Subcutaneous adipose tissue (tissue), 4 donors: ENCODE measurements around the gene ERC1. TPM values are rescaled to one million over a fixed set of nuclear protein-coding genes. Genes with fewer than 3 reads are reported as not detected.

Experiments used
- total RNA-seq, 4 donors: library from RNA; depleted of rRNA; stranded (reverse); fragments of >200 nt; gene quantifications; one replicate each; pipeline ENCODE4 v1.1.0, GENCODE V29; 2016
- TF ChIP-seq, protein P1 (sequence below): fragments of 450-650 bp; IDR thresholded peaks from one replicate; pipeline ENCODE4 v1.5.1; 2016; ENCODE audit warnings: low read depth, mild to moderate bottlenecking, control low read depth, antibody characterized with exemption, moderate library complexity

The ERC1 gene
- total RNA-seq, 4 donors from 2014 or later, result 40.3 to 71.8 (median 62.3) TPM

DNA sequence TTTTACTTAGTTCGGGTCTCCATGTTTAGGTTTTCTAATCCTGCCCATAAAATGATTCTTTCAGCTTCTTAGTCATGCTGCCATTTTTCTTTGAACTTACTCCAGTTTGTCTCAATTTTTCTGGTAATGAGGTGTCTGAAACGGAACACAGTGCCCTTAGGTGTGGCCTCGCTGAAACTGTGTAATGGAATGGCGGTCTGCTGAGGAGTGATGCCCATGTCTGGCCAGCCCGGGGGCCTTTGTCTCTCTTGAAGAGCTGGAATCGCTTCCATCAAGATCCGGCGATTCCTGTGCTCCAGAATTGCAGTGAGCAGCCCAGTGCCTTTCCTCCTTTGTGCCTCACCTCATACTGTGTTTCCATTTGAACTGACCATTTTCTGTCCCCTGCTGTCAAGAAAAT is 490.9 kb downstream of the ERC1 start:
- TF ChIP-seq, protein P1, sequence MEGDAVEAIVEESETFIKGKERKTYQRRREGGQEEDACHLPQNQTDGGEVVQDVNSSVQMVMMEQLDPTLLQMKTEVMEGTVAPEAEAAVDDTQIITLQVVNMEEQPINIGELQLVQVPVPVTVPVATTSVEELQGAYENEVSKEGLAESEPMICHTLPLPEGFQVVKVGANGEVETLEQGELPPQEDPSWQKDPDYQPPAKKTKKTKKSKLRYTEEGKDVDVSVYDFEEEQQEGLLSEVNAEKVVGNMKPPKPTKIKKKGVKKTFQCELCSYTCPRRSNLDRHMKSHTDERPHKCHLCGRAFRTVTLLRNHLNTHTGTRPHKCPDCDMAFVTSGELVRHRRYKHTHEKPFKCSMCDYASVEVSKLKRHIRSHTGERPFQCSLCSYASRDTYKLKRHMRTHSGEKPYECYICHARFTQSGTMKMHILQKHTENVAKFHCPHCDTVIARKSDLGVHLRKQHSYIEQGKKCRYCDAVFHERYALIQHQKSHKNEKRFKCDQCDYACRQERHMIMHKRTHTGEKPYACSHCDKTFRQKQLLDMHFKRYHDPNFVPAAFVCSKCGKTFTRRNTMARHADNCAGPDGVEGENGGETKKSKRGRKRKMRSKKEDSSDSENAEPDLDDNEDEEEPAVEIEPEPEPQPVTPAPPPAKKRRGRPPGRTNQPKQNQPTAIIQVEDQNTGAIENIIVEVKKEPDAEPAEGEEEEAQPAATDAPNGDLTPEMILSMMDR, result no peak

DNA sequence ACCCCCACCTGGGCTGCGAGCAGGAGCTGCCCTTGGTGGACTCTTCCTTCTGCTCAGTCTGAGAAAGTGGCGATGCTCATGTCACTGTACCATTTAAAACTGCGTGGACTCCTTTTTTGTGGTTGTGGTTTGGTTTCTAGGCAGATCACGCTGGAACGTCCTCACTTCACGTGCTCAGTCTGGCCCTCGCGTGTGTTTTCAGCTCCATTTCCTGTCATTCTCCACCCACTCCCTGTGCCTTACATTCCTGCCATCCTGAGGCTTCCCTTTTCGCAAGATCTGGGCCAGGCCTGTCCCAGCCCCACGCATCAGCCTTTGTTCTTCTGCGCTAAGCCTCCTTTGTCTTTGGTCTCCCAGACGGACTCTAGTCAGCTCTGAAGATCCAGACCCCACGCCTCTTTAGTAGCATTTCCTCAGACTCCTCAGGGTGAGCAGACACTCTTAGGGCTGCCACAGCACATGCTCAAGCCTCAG is 497.9 kb downstream of the ERC1 start:
- TF ChIP-seq, protein P1, result no peak

DNA sequence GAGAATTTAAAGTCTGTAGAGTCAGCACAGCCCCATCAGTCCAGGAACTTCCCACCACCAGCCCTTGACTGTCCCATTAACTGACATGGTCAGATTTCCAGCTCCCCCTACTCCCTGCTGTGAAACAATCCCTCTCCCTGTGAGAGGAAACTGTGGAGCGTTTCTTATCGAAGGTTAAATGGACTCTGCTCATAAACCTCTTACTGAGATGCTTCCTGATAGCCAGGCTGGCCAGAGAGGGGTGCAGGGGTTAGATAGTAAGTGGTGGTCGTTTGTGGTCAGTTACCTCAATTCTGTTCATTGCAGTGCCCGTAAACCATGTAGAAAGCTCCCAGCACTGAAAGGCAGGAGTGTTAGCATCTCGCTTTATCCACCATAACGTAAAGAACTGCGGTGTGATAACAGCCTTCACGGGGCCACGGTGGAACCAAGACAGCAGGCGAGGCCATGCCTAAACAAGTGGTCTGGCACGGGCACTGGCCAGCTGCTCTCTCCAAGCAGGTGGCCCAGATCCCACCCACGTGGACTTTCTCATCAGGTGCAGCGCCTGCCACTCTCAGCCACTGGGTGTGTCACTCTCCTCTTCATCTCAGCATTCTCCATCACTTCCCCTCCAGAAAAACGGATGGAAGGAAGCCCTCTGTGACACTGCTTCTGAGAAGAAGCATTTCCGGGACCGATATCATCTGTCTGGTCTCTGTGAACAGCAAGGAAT is 501.1 kb downstream of the ERC1 start:
- TF ChIP-seq, protein P1, result no peak

DNA sequence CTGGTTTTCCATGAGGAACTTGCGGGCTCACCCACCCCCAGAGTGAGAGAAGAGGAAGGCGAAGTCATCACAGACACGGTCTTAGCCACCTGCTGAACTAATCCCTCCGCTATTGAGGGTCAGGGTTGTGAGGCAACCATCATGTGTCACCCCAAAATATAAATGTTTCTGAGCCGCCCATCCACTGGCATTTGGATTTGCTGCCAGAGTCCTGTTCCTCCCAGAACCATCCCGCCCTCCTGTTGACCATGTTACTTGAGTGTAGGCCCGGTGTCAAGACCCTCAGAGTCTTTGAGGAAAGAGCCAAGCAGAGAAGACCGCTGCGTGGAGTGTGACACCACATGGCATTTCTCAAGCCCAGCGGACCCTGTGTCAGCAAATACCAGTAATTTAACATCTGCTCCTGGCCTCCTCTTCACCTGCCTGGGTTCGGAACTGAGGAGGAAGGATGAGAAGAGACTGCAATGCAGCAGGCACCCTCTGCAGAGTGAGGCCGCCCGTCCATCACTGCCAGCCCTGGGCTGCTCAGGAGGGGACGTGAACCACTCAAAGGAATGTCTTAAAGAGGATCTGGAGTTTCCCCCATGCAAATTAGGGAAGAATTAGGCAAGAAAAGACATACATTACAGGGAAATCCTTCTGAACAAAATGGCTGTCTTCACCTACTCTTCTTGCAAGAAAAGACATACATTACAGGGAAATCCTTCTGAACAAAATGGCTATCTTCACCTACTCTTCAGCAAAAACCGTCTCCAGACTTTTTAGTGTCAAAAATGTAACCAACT is 502.9 kb downstream of the ERC1 start:
- TF ChIP-seq, protein P1, result no peak

DNA sequence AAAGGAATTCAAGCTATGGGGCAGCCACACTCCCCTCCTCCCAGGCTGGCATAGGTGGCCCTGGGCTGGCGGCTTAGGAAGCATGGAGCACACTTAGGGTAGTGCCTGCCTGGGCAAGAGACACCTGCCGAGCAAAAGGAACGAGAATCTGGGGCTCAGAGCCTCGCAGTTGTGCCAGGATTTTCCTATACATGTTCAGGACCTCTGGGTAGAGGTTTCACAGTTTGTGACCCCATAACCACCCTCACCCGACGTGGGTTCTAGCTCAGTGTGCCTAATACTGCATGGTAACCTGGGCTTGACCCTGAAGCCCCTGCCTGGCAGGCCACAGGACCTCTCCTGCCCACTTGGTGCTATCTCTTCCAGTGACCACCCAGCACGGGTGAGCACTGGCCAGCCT is 503.8 kb downstream of the ERC1 start:
- TF ChIP-seq, protein P1, result no peak

DNA sequence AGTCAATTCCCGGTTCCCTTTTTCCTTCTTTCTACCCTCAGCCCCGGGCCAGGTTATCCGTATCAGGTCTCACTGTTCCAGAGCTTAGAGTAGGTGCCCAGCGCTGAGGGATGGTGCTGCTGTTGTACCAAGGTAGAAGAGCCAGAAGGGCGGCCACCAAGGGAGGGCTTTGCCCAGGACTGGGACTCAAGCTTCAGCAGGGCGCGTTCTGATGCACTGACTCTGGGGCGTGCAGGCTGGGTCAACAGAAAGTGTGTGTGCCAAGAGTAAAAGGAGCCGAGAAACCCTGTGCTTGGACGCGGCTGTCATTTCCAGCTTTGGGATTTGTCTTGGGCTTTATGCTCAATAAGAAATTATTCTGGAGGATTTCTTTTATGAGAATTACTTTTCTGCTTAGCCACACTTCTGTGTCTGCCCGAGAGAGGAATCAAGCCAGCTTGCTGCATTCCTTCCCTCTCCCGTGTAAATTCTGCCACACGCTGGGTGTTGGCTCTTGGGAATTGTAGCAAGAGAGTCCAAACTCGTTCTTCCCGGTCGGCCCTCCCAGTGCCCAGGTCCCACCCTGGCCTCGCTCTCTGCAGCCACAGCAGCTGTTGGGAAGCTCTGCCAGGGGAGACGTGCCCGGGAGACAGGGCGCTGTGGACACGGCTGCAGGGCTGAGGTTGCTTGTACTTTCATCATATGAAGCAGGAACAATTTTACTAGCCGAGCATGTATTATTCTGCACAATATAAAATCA is 505.3 kb downstream of the ERC1 start:
- TF ChIP-seq, protein P1, result no peak

DNA sequence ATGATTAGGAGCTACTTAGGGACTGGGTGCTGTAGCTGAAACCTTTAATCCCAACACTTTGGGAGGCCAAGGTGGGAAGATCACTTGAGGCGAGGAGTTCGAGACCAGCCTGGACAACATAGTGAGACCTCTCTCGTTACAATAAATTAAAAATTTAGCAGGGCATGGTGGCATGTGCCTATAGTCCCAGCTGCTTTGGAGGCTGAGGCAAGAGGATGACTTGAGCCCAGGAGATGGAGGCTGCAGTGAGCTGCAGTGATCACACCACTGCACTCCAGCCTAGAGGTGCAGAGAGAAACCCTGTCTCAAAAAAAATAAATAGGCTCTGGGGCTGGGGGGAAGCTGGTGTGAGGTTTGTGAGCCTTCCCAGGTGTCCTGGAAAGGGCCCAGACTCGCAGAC is 506.1 kb downstream of the ERC1 start:
- TF ChIP-seq, protein P1, result no peak
